HCT116 (cell line): Measurements from ENCODE around the gene ADGRG7. TPM values are rescaled to one million over a fixed set of nuclear protein-coding genes. Genes with fewer than 3 reads are reported as not detected.

Experiments
- ATAC-seq: fragments of 200-7000 bp; cut with Tn5 transposase; 2 replicates; pipeline ENCODE4 v1.9.1; 2020; ENCODE audit warnings: mild to moderate bottlenecking, moderate library complexity
- BruUV-seq: library from RNA; stranded (reverse); fragments of 400-500 nt; replicated peaks from 2 replicates; lab custom pipeline; 2021; lab: Mats Ljungman, UMichigan
- CTCF ChIA-PET: fragments of 300-600 bp; sonication (Branson Sonifier 250); formaldehyde crosslinking; loops from one replicate; lab custom pipeline; 2021; ENCODE audit warnings: antibody characterized with exemption; lab: Charles Lee
- POLR2A ChIA-PET: fragments of 300-600, 350-600 bp; sonication (Branson Sonifier 250); formaldehyde crosslinking; loops from one replicate; lab custom pipeline; 2021; ENCODE audit warnings: antibody characterized with exemption; lab: Charles Lee
- RAD21 ChIA-PET, 2 experiments: fragments of 300-600 bp; sonication (Branson Sonifier 250); formaldehyde crosslinking; loops; one replicate each; lab custom pipeline; 2023; ENCODE audit warnings: low total read pairs in 2 of 2; ENCODE audit not compliant: uncharacterized antibody in 2 of 2, unreplicated experiment in 2 of 2, low non-redundant PET in 1 of 2; lab: Charles Lee
- DNase-seq: peaks from one replicate; pipeline ENCODE4 v3.0.0-alpha.2; 2010; ENCODE audit warnings: low read depth, low spot score
- H2AFZ ChIP-seq: fragments of 200-600 bp; shearing (Covaris generic), sonication (generic); 2 replicates; pipeline ENCODE4 v1.6.1; 2017; ENCODE audit warnings: low read depth, mixed run types, mixed read lengths, antibody characterized with exemption, low read length; ENCODE audit not compliant: poor library complexity, severe bottlenecking
- H3K27ac ChIP-seq: 2 replicates; pipeline ENCODE4 v1.5.1; 2012; ENCODE audit warnings: low read depth, low read length
- H3K27me3 ChIP-seq: fragments of 200-600 bp; sonication (generic); 2 replicates; pipeline ENCODE4 v1.6.1; 2016; ENCODE audit warnings: mixed run types, low read length, mixed read lengths; ENCODE audit not compliant: insufficient read depth
- H3K36me3 ChIP-seq, 2 experiments: fragments of 200-500 bp in 1 of 2; fragments of 200-600 bp in 1 of 2; sonication (Bioruptor generic) in 1 of 2; sonication (generic) in 1 of 2; 2 replicates each; pipeline versions ENCODE4 v1.5.1 to v1.6.1; 2014 to 2016; ENCODE audit warnings: low read length in 2 of 2, inconsistent platforms in 1 of 2, mixed read lengths in 1 of 2, mixed run types in 1 of 2; ENCODE audit not compliant: insufficient read depth in 2 of 2, control insufficient read depth in 1 of 2
- H3K4me1 ChIP-seq, 2 experiments: fragments of 200-600 bp in 1 of 2; sonication (generic) in 1 of 2; 2 replicates each; pipeline versions ENCODE4 v1.5.1 to v1.6.1; 2012 to 2017; ENCODE audit warnings: low read length in 2 of 2, inconsistent platforms in 1 of 2, mild to moderate bottlenecking in 1 of 2, mixed read lengths in 1 of 2, mixed run types in 1 of 2, moderate library complexity in 1 of 2; ENCODE audit not compliant: insufficient read depth in 2 of 2, control insufficient read depth in 1 of 2
- H3K4me2 ChIP-seq: fragments of 200-600 bp; sonication (generic); 2 replicates; pipeline ENCODE4 v1.6.1; 2017; ENCODE audit warnings: mixed run types, low read length, mixed read lengths
- H3K4me3 ChIP-seq, 2 experiments: fragments of 200-600 bp in 1 of 2; sonication (generic) in 1 of 2; replicated peaks in 1 of 2; 2 replicates each; pipeline ENCODE4 v1.5.1; 2011 to 2016; ENCODE audit warnings: low read length in 2 of 2, control low read depth in 1 of 2, low read depth in 1 of 2, mild to moderate bottlenecking in 1 of 2, mixed read lengths in 1 of 2, mixed run types in 1 of 2
- H3K79me2 ChIP-seq: fragments of 200-600 bp; sonication (generic); 2 replicates; pipeline ENCODE4 v1.6.1; 2017; ENCODE audit warnings: mild to moderate bottlenecking, mixed run types, low read length, moderate library complexity, mixed read lengths; ENCODE audit not compliant: insufficient read depth
- H3K9ac ChIP-seq: fragments of 200-600 bp; sonication (generic); 2 replicates; pipeline ENCODE4 v1.6.1; 2016; ENCODE audit warnings: low read length, mixed read lengths
- H3K9me2 ChIP-seq: fragments of 200-600 bp; sonication (generic), shearing (Covaris generic); 2 replicates; pipeline ENCODE4 v1.6.1; 2017; ENCODE audit warnings: mixed run types, mild to moderate bottlenecking, moderate library complexity; ENCODE audit not compliant: insufficient read depth
- H3K9me3 ChIP-seq, 2 experiments: fragments of 200-500 bp in 1 of 2; fragments of 200-600 bp in 1 of 2; sonication (Bioruptor generic) in 1 of 2; sonication (generic) in 1 of 2; 2 replicates each; pipeline ENCODE4 v1.6.1; 2014 to 2017; ENCODE audit warnings: low read length in 2 of 2, mixed read lengths in 2 of 2, inconsistent platforms in 1 of 2, low read depth in 1 of 2, mild to moderate bottlenecking in 1 of 2, mixed run types in 1 of 2, moderate library complexity in 1 of 2; ENCODE audit not compliant: control insufficient read depth in 1 of 2, insufficient read depth in 1 of 2
- H4K20me1 ChIP-seq: fragments of 200-600 bp; sonication (generic), shearing (Covaris generic); 2 replicates; pipeline ENCODE4 v1.6.1; 2017; ENCODE audit warnings: mixed run types, mild to moderate bottlenecking, moderate library complexity; ENCODE audit not compliant: insufficient read depth
- CBX3 ChIP-seq: IDR thresholded peaks from 2 replicates; pipeline ENCODE4 v1.6.1; 2012; ENCODE audit warnings: low read depth
- EZH2phosphoT487 ChIP-seq: fragments of 200-600 bp; IDR thresholded peaks from 2 replicates; pipeline ENCODE4 v1.6.1; 2018; ENCODE audit warnings: antibody characterized with exemption, borderline replicate concordance
- FOSL1 ChIP-seq: IDR thresholded peaks from 2 replicates; pipeline ENCODE4 v1.6.1; 2012; ENCODE audit warnings: low read depth
- JUND ChIP-seq: IDR thresholded peaks from 2 replicates; pipeline ENCODE4 v1.6.1; 2012
- POLR2A ChIP-seq: IDR thresholded peaks from 2 replicates; pipeline ENCODE4 v1.7.0; 2011; ENCODE audit warnings: borderline replicate concordance; ENCODE audit not compliant: insufficient read depth, insufficient read length; ENCODE audit errors: extremely low read depth
- POLR2AphosphoS5 ChIP-seq: IDR thresholded peaks from 2 replicates; pipeline ENCODE4 v1.6.1; 2011; ENCODE audit warnings: mild to moderate bottlenecking, low read depth, low read length, moderate library complexity
- RAD21 ChIP-seq: IDR thresholded peaks from 2 replicates; pipeline ENCODE4 v1.6.1; 2012; ENCODE audit warnings: low read depth, mild to moderate bottlenecking
- REST ChIP-seq: IDR thresholded peaks from 2 replicates; pipeline ENCODE4 v1.6.1; 2012; ENCODE audit warnings: low read depth
- SIN3A ChIP-seq: IDR thresholded peaks from 2 replicates; pipeline ENCODE4 v1.6.1; 2012; ENCODE audit warnings: low read depth
- SP1 ChIP-seq: IDR thresholded peaks from 2 replicates; pipeline ENCODE4 v1.6.1; 2012; ENCODE audit warnings: low read depth
- SRF ChIP-seq: IDR thresholded peaks from 2 replicates; pipeline ENCODE4 v1.6.1; 2012; ENCODE audit warnings: low read depth
- TCF7L2 ChIP-seq: IDR thresholded peaks from 2 replicates; pipeline ENCODE4 v1.7.0; 2011; ENCODE audit warnings: borderline replicate concordance, inconsistent platforms; ENCODE audit not compliant: insufficient read depth, insufficient read length; ENCODE audit errors: extremely low read depth
- YY1 ChIP-seq: IDR thresholded peaks from 2 replicates; pipeline ENCODE4 v1.6.1; 2011; ENCODE audit warnings: low read length, low read depth, moderate library complexity, mild to moderate bottlenecking; ENCODE audit not compliant: insufficient replicate concordance; ENCODE audit errors: extremely low read depth
- ZNF274 ChIP-seq: fragments of 200-500 bp; sonication (Bioruptor generic); IDR thresholded peaks from 2 replicates; pipeline ENCODE4 v1.6.1; 2014; ENCODE audit warnings: mild to moderate bottlenecking, low read depth, low read length, inconsistent platforms
- intact Hi-C: fragments of 100-400 bp; cut with micrococcal nuclease; formaldehyde crosslinking; loops from 2 replicates; pipeline ENCODE4 v1.10.0; 2022
- total RNA-seq: library from RNA; stranded (reverse); gene quantifications from one replicate; pipeline ENCODE4 v1.2.1, GENCODE V29; 2021; ENCODE audit not compliant: unreplicated experiment
- TF ChIP-seq, protein P1 (sequence below), 3 experiments: fragments of 200-600 bp in 1 of 3; sonication (generic) in 1 of 3; IDR thresholded peaks in 2 of 3; conservative IDR thresholded peaks in 1 of 3; 2 replicates each; pipeline ENCODE4 v1.5.1; 2012 to 2017; ENCODE audit warnings: low read depth in 2 of 3, low read length in 2 of 3, antibody characterized with exemption in 1 of 3, borderline replicate concordance in 1 of 3, control low read depth in 1 of 3, mild to moderate bottlenecking in 1 of 3, mixed read lengths in 1 of 3, mixed run types in 1 of 3, moderate library complexity in 1 of 3; ENCODE audit not compliant: insufficient read depth in 1 of 3
- TF ChIP-seq, protein P2 (sequence below): IDR thresholded peaks from 2 replicates; pipeline ENCODE4 v1.6.1; 2012
- TF ChIP-seq, protein P3 (sequence below): IDR thresholded peaks from 2 replicates; pipeline ENCODE4 v1.6.1; 2011; ENCODE audit warnings: mild to moderate bottlenecking, low read length, moderate library complexity; ENCODE audit not compliant: insufficient replicate concordance; ENCODE audit errors: extremely low read depth

ADGRG7 gene
- total RNA-seq, 1 experiment from 2014 or later: not detected

DNA sequence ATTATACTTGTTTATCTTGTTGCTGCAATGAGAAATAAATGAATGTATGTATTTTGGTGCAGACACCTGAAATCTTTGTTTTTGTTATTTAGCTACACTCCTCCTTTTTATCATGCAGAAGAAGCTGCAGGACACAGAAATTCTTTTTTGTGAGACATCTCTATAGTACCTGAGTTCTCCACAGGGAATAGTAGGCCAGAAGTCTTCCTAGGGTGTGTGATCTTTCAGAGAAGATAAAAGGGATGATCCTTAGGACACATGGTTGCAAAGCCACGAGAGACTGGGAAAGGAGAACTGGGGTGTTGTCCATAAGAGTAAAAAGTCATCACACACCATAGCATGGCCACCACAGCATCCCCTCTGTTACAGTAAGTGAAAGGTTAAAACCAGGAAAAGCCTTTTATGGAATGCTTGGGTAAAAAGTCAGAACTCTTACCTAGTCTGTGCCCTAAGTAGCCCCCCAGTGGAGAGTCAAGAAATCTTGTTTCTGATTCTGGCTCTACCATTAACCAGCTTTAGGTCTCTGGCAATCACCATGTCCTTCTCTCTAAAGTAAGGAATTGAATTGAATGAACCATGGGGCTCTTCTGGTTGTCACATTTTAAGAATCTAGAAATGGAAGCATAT, 31.9 kb upstream of the ADGRG7 start:
- Histone ChIP-seq H3K4me3 (no peak overlapping the region), H3K9me3 (no peaks in the 10 kb centered on the region), H3K27ac (no peak overlapping the region), H2AFZ (no peak overlapping the region), H3K4me2 (no peak overlapping the region), H3K9ac (no peak overlapping the region), H3K79me2 (no peaks in the 10 kb centered on the region), H3K27me3 (no peaks in the 10 kb centered on the region), H4K20me1 (no peaks in the 10 kb centered on the region), H3K36me3 (no peaks in the 10 kb centered on the region), H3K4me1 (no peaks in the 10 kb centered on the region), H3K9me2 (no peaks in the 10 kb centered on the region)
- RAD21 ChIA-PET: no interaction called here
- DNase-seq (no peak), ATAC-seq (no peak)
- TF ChIP-seq SIN3A: no peak
- no peak for TF ChIP-seq CBX3
- TF ChIP-seq REST: no peak
- TF ChIP-seq, protein P1, sequence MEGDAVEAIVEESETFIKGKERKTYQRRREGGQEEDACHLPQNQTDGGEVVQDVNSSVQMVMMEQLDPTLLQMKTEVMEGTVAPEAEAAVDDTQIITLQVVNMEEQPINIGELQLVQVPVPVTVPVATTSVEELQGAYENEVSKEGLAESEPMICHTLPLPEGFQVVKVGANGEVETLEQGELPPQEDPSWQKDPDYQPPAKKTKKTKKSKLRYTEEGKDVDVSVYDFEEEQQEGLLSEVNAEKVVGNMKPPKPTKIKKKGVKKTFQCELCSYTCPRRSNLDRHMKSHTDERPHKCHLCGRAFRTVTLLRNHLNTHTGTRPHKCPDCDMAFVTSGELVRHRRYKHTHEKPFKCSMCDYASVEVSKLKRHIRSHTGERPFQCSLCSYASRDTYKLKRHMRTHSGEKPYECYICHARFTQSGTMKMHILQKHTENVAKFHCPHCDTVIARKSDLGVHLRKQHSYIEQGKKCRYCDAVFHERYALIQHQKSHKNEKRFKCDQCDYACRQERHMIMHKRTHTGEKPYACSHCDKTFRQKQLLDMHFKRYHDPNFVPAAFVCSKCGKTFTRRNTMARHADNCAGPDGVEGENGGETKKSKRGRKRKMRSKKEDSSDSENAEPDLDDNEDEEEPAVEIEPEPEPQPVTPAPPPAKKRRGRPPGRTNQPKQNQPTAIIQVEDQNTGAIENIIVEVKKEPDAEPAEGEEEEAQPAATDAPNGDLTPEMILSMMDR (IDR thresholded peaks at IDR 0.05 in 2 of 3, conservative IDR thresholded peaks at IDR 0.05 in 1 of 3; ENCODE audit: borderline replicate concordance in 1 of 3, insufficient read depth in 1 of 3, low read depth in 2 of 3, low read length in 2 of 3): no peak
- no peak for TF ChIP-seq YY1
- TF ChIP-seq POLR2AphosphoS5: no peak
- TF ChIP-seq JUND: no peak
- TF ChIP-seq SP1: no peak
- no peak for TF ChIP-seq TCF7L2
- TF ChIP-seq, protein P2, sequence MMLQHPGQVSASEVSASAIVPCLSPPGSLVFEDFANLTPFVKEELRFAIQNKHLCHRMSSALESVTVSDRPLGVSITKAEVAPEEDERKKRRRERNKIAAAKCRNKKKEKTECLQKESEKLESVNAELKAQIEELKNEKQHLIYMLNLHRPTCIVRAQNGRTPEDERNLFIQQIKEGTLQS: no peak
- TF ChIP-seq, protein P3, sequence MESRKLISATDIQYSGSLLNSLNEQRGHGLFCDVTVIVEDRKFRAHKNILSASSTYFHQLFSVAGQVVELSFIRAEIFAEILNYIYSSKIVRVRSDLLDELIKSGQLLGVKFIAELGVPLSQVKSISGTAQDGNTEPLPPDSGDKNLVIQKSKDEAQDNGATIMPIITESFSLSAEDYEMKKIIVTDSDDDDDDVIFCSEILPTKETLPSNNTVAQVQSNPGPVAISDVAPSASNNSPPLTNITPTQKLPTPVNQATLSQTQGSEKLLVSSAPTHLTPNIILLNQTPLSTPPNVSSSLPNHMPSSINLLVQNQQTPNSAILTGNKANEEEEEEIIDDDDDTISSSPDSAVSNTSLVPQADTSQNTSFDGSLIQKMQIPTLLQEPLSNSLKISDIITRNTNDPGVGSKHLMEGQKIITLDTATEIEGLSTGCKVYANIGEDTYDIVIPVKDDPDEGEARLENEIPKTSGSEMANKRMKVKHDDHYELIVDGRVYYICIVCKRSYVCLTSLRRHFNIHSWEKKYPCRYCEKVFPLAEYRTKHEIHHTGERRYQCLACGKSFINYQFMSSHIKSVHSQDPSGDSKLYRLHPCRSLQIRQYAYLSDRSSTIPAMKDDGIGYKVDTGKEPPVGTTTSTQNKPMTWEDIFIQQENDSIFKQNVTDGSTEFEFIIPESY: no peak
- no peak for TF ChIP-seq EZH2phosphoT487
- no peak for TF ChIP-seq RAD21
- TF ChIP-seq POLR2A: no peak
- no peak for TF ChIP-seq ZNF274
- TF ChIP-seq FOSL1: no peak
- TF ChIP-seq SRF: no peak
- intact Hi-C loops: no loop called here
- CTCF ChIA-PET: interaction anchor here (1.7 to 2.1 kb wide), 2 partner anchors 12 to 115 kb away, joined by 3 to 6 read pairs; no protein-coding TSS in a partner anchor
- POLR2A ChIA-PET: interaction anchor here (1.2 kb wide), 1 partner anchor 52 kb away, joined by 3 read pairs; no protein-coding TSS in a partner anchor
- BruUV-seq: no TSS peak
